Kidney epithelial cell (primary cell): ENCODE data around the gene ARHGAP42. TPM values are rescaled to one million over a fixed set of nuclear protein-coding genes. Genes with fewer than 3 reads are reported as not detected.

ENCODE experiments used
- DNase-seq: peaks from one replicate; pipeline ENCODE4 v3.0.0-alpha.2; 2010; ENCODE audit warnings: low read depth
- H3K27me3 ChIP-seq: 2 replicates; pipeline ENCODE4 v1.6.0; 2011; ENCODE audit warnings: low read length; ENCODE audit not compliant: control insufficient read depth, insufficient read depth
- H3K36me3 ChIP-seq: 2 replicates; pipeline ENCODE4 v1.5.1; 2011; ENCODE audit warnings: low read length; ENCODE audit not compliant: control insufficient read depth, insufficient read depth
- H3K4me3 ChIP-seq: 2 replicates; pipeline ENCODE4 v1.5.1; 2011; ENCODE audit warnings: low read depth, mild to moderate bottlenecking, control low read depth, low read length
- CTCF ChIP-seq: IDR thresholded peaks from 2 replicates; pipeline ENCODE4 v1.5.1; 2011; ENCODE audit warnings: mild to moderate bottlenecking, moderate library complexity, low read length, control low read depth, inconsistent platforms; ENCODE audit not compliant: insufficient read depth, poor library complexity, severe bottlenecking
- total RNA-seq: library from RNA; depleted of rRNA; stranded (reverse); fragments of >200 nt; gene quantifications from 2 replicates; pipeline ENCODE4 v1.2.3, GENCODE V29; 2015

The ARHGAP42 gene
- total RNA-seq, 1 donor from 2014 or later = 27.9 TPM

DNA sequence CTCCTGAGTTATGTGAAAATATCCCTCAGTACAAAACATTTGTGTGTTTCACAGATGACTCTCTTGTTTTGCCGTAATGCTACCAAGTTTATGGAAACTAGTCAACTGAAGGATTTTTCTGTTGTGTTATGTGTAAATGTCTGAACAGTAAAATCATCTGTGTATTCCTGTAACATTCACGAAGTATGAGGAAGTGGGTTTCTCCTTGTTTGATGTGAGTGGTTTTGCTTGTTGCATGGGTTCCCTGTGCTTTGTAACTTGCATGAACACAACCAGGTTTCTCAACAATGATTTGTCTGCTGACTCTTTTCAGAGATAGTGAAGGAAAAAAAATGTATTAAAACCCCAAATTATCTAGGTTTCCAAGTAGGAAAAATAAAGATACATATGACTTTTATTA lies 304.5 kb downstream of the ARHGAP42 start:
- Histone ChIP-seq H3K36me3 (no peaks in the 10 kb centered on the region), H3K4me3 (no peak overlapping the region), H3K27me3 (no peaks in the 10 kb centered on the region)
- TF ChIP-seq CTCF = no peak
- no peak for DNase-seq

DNA sequence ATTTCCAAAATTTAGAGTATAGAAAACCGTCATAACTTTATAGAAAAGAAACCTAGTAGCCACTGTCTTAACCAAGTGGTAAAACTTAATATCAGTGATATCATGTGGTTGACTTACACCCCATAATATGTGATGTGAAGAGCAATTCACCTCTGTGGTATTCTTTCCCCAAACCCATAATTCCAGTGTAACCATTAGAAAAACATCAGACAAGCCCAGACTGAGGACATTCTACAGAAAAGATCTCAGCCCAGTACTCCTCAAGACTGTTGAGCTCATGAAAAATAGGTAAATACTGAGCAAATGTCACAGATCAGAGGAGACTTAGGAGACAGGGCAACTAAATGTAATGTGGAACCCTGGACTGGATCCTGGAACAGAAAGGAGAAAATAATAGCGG lies 307.9 kb downstream of the ARHGAP42 start:
- no peak for TF ChIP-seq CTCF
- no peak for DNase-seq
- H3K4me3 ChIP-seq = no peak overlapping the region
- H3K36me3 ChIP-seq = no peaks in the 10 kb centered on the region
- H3K27me3 ChIP-seq = no peaks in the 10 kb centered on the region

GRCh38 chr11:100999756-101000155 lies 312.7 kb downstream of the ARHGAP42 start:
- DNase-seq = no peak
- Histone ChIP-seq H3K36me3 (no peaks in the 10 kb centered on the region), H3K27me3 (no peaks in the 10 kb centered on the region), H3K4me3 (no peak overlapping the region)
- TF ChIP-seq CTCF = no peak

- no peak for DNase-seq
- TF ChIP-seq CTCF = no peak
- Histone ChIP-seq H3K36me3 (no peaks in the 10 kb centered on the region), H3K27me3 (no peaks in the 10 kb centered on the region), H3K4me3 (no peak overlapping the region)
These were observed 316.4 kb downstream of the ARHGAP42 start for GRCh38 chr11:101003468-101003867.

DNA sequence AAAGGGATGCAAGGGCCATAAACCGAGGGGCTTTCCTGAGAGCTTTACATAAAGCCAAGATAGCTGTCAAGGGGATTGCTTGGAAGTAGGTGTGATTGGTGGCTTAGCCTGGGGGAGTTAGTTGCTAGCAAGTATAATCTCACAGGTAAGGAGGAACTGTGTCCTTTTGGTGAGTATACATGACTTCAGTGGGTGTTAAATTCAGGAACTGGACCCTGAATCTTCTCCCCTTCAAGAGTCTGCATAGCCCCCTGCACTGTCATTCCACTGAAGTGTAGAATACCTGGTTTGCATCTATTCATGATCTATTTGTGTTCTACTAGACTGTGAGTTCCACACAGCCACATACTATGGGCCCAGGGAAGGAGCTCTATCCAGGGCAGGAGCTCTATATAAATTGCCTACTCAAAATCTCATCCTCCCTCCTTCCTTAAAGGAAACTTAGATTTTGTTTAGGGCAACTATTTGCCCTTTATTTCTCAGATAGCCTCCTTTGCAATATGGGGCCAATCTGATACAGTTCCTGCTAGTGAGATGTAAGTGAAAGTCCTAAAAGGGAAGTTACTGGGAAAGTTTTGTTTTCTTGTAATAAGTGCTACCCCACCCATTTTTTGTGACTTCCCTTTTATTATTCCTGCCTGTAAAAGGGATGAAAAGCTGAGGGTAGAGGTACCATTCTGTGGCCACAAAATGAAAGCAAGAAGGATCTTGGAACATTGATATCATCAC lies 322.0 kb downstream of the ARHGAP42 start:
- no peak for DNase-seq
- H3K36me3 ChIP-seq = no peaks in the 10 kb centered on the region
- no peak for TF ChIP-seq CTCF
- no peak overlapping the region for H3K4me3 ChIP-seq
- H3K27me3 ChIP-seq = no peaks in the 10 kb centered on the region

DNA sequence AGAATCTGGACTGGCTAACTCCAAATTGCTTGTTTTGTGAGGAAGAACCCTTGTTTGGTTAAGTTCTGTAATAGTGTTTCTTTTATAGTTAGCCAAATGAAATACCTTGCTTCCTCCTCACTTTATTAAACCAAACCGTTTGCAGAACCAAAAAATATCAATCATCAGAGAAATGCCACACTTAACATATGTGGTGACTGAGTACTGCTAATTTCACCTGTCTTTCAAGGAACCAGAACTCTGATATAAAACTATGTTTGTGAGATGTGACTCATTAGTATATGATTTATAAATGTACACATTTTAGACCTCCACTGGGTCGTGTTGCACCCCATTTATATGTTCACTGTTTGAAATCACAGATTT lies 322.6 kb downstream of the ARHGAP42 start:
- no peak overlapping the region for H3K4me3 ChIP-seq
- no peaks in the 10 kb centered on the region for H3K27me3 ChIP-seq
- H3K36me3 ChIP-seq = no peaks in the 10 kb centered on the region
- no peak for DNase-seq
- no peak for TF ChIP-seq CTCF
